ENCODE results near the gene NFKBIL1. TPM values are rescaled to one million over a fixed set of nuclear protein-coding genes. Genes with fewer than 3 reads are reported as not detected.

The NFKBIL1 gene
- polyA plus RNA-seq, 1 experiment, result 13.6 TPM

DNA sequence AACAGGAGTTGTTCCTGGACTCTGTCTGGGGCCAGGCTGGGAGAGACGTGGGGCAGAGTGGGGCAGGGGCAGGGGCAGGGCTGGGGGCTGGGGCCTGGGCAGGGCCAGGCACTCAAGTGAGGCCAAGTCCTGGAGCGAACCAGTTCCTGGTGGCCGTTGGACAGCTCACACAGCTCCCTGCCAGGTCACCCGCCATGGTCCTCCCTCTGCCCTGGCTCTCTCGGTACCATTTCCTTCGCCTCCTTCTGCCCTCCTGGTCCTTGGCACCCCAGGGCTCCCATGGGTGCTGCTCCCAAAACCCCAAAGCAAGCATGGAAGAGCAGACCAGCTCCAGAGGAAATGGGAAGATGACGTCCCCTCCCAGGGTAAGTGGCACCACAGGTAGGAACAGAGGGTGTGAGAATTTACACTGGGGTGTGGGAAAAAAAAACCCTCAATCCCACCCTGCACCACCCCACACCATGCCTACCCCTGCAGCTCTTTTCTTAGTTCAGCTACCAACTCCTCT is 18.5 kb upstream of the NFKBIL1 start, which contains the start of gene MCCD1:
Gene MCCD1 (plus strand): TSS at position 142 of the 508 bp plus-strand sequence. CDS start 53 bp downstream, at position 195.
- TF ChIP-seq, protein P1, sequence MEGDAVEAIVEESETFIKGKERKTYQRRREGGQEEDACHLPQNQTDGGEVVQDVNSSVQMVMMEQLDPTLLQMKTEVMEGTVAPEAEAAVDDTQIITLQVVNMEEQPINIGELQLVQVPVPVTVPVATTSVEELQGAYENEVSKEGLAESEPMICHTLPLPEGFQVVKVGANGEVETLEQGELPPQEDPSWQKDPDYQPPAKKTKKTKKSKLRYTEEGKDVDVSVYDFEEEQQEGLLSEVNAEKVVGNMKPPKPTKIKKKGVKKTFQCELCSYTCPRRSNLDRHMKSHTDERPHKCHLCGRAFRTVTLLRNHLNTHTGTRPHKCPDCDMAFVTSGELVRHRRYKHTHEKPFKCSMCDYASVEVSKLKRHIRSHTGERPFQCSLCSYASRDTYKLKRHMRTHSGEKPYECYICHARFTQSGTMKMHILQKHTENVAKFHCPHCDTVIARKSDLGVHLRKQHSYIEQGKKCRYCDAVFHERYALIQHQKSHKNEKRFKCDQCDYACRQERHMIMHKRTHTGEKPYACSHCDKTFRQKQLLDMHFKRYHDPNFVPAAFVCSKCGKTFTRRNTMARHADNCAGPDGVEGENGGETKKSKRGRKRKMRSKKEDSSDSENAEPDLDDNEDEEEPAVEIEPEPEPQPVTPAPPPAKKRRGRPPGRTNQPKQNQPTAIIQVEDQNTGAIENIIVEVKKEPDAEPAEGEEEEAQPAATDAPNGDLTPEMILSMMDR (IDR thresholded peaks at IDR 0.05; ENCODE audit: insufficient read depth, low read depth, low read length), result no peak
- ChIA-PET POLR2A (interaction anchor here (0.7 kb wide), 1 partner anchor 774 kb away, joined by 7 read pairs; no protein-coding TSS in a partner anchor), CTCF (interaction anchor here (1.0 to 3.0 kb wide), 4 partner anchors 10 to 34 kb away, joined by 3 to 12 read pairs (median 4); partner anchors contain the start of gene ATP6V1G2)
- no peaks in the 10 kb centered on the region for H3K27me3 ChIP-seq (ENCODE audit: control insufficient read depth, insufficient read depth, low read length)
- H3K36me3 ChIP-seq (ENCODE audit: control insufficient read depth, insufficient read depth, low read length), result peaks cover 19% of the 10 kb centered on the region
- H3K4me3 ChIP-seq (ENCODE audit: low read depth, low read length), result no peak within 1 kb of the TSS
- no peak for DNase-seq (ENCODE audit: low read depth)

DNA sequence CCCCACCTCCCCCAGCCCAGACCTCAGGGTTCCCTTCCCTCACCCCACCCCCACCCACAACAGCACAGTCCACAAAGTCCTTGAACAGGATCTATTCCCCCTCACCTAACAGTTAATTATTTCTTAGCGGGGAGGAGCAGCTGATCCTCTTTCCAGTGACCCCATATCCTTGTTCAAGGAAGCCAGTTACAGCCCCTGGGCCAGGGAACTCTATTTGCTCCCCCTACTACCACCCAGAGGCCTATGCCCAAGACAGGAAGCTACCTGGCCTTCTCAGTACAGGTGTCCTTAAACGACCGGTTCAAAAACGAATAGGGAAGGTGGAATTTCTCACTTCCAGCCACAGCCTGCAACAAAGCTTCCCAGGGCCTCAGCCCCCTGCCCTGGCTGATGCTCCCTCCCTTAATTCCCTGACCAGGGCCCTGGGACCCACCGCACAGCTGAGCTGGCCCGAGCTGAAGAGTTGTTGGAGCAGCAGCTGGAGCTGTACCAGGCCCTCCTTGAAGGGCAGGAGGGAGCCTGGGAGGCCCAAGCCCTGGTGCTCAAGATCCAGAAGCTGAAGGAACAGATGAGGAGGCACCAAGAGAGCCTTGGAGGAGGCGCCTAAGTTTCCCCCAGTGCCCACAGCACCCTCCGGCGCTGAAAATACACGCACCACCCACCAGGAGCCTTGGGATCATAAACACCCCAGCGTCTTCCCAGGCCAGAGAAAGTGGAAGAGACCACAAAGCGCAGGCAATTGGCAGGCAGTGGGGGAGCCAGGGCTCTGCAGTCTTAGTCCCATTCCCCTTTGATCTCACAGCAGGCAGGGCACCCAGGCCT is 17.9 kb upstream of the NFKBIL1 start:
- TF ChIP-seq, protein P1 (IDR thresholded peaks at IDR 0.05; ENCODE audit: insufficient read depth, low read depth, low read length), result no peak
- ChIA-PET POLR2A (no interaction called here), CTCF (interaction anchor here (0.6 to 3.0 kb wide), 4 partner anchors 10 to 851 kb away, joined by 3 to 12 read pairs (median 4); no protein-coding TSS in a partner anchor)
- no peak for DNase-seq (ENCODE audit: low read depth)
- Histone ChIP-seq H3K27me3 (ENCODE audit: control insufficient read depth, insufficient read depth, low read length) (no peaks in the 10 kb centered on the region), H3K4me3 (ENCODE audit: low read depth, low read length) (no peak overlapping the region), H3K36me3 (ENCODE audit: control insufficient read depth, insufficient read depth, low read length) (peaks cover 25% of the 10 kb centered on the region)

DNA sequence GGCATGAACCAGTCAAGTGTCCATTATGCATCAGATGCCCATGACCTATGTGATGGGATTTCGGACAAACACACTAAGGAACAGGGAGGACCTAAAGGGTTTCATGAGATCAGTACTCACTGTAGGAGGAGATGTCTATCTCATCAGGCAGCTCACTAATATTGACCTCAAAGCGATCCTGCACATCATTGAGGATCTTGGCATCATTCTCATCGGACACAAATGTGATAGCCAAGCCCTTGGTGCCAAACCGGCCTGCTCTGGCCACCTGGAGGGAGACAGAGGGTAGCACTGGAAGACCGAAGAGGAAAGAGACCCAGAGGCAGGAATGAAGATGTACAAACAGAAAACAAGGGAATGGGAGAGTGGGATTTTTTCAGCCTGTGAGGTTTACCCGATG is 16.7 kb upstream of the NFKBIL1 start:
- no peak for DNase-seq (ENCODE audit: low read depth)
- Histone ChIP-seq H3K4me3 (ENCODE audit: low read depth, low read length) (no peak overlapping the region), H3K27me3 (ENCODE audit: control insufficient read depth, insufficient read depth, low read length) (no peaks in the 10 kb centered on the region), H3K36me3 (ENCODE audit: control insufficient read depth, insufficient read depth, low read length) (peaks cover 33% of the 10 kb centered on the region)
- POLR2A ChIA-PET, result no interaction called here
- TF ChIP-seq, protein P1 (IDR thresholded peaks at IDR 0.05; ENCODE audit: insufficient read depth, low read depth, low read length), result no peak
- CTCF ChIA-PET, result no interaction called here

DNA sequence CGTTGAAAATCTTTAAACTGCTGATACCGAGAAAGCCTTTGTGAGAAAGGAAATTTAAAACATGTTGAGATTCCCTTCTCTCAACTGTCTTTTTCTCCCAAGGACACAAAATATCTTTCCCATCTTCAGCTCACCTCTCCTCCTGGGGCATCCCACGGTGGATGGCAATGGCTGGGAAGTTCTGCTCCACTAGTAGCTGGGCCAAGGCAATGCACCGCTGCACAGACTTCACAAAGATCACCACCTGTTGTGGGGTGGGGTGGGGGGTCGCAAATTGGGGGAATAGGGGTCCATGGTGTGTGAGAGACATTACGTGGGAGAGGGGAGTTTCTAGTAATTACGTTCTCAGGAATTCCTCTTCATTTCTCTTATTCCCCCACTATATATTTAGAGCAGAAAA is 16.2 kb upstream of the NFKBIL1 start:
- TF ChIP-seq, protein P1 (IDR thresholded peaks at IDR 0.05; ENCODE audit: insufficient read depth, low read depth, low read length), result no peak
- peaks cover 34% of the 10 kb centered on the region for H3K36me3 ChIP-seq (ENCODE audit: control insufficient read depth, insufficient read depth, low read length)
- CTCF ChIA-PET, result interaction anchor here (1.0 kb wide), 1 partner anchor 38 kb away, joined by 4 read pairs; no protein-coding TSS in a partner anchor
- POLR2A ChIA-PET, result interaction anchor here (1.0 kb wide), 1 partner anchor 10 kb away, joined by 4 read pairs; the partner anchor contains the start of gene DDX39B
- no peaks in the 10 kb centered on the region for H3K27me3 ChIP-seq (ENCODE audit: control insufficient read depth, insufficient read depth, low read length)
- no peak for DNase-seq (ENCODE audit: low read depth)
- H3K4me3 ChIP-seq (ENCODE audit: low read depth, low read length), result no peak overlapping the region

Data from BJ (cell line).